Choroid plexus epithelial cell (primary cell): Measurements from ENCODE around the gene IL16.

Experiments used
- DNase-seq: peaks from one replicate; pipeline ENCODE4 v3.0.0-alpha.2; 2010; ENCODE audit warnings: low read depth
- H3K4me3 ChIP-seq: 2 replicates; pipeline ENCODE4 v1.5.1; 2011; ENCODE audit warnings: low read depth, mild to moderate bottlenecking, control low read depth, low read length, moderate library complexity
- CTCF ChIP-seq: conservative IDR thresholded peaks from 2 replicates; pipeline ENCODE4 v1.5.1; 2011; ENCODE audit warnings: low read depth, mild to moderate bottlenecking, control low read depth, inconsistent platforms, low read length, moderate library complexity

IL16 gene

GRCh38 chr15:81309647-81310450 is 113.2 kb downstream of the IL16 start:
- no peak overlapping the region for H3K4me3 ChIP-seq
- TF ChIP-seq CTCF = no peak
- no peak for DNase-seq

- H3K4me3 ChIP-seq = no peak overlapping the region
- TF ChIP-seq CTCF = no peak
- no peak for DNase-seq
Observed at GRCh38 chr15:81310480-81310879, 113.8 kb downstream of the IL16 start.

GRCh38 chr15:81311752-81312464 is 115.2 kb downstream of the IL16 start:
- no peak for DNase-seq
- no peak overlapping the region for H3K4me3 ChIP-seq
- no peak for TF ChIP-seq CTCF

- H3K4me3 ChIP-seq = no peak overlapping the region
- DNase-seq = peak; percentile 98
- no peak for TF ChIP-seq CTCF
Observed at GRCh38 chr15:81312790-81313543, 116.3 kb downstream of the IL16 start.

GRCh38 chr15:81313686-81314085 is 117.0 kb downstream of the IL16 start:
- DNase-seq = no peak
- no peak for TF ChIP-seq CTCF
- H3K4me3 ChIP-seq = no peak overlapping the region

- H3K4me3 ChIP-seq = no peak overlapping the region
- no peak for TF ChIP-seq CTCF
- no peak for DNase-seq
Observed at GRCh38 chr15:81314378-81314777, 117.7 kb downstream of the IL16 start.
